ENCODE results near the gene CDC42BPB.

DNA sequence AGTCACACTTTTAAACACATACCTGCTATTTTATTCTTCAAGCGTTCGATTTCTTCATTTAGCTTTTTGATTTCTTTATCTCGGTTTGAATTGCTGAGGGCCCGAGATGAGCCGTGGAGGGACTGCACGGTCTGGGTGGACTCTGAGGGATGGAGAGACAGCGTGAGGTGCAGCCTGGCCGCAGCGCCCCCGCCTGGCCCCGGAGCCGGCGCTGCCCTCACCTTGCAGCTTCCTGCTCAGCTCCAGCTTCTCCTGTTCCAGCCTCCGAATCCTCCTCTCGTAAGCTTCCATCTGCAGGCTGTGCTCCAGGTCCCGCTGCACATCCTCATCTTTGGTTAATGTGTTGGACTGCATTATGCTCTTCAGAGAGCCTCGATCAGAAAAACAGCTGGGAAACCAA is 81.7 kb downstream of the CDC42BPB start:
- no peak for TF ChIP-seq EZH2phosphoT487 (IDR thresholded peaks at IDR 0.05; ENCODE audit: insufficient read depth, low read depth)
- TF ChIP-seq EZH2 (IDR thresholded peaks at IDR 0.05; ENCODE audit: insufficient read depth, poor library complexity, severe bottlenecking) = no peak

Data from GM23248 (cell line).